Cardiac muscle cell (in vitro differentiated cells and primary cell): Measurements from ENCODE around the gene A3GALT2. TPM values are rescaled to one million over a fixed set of nuclear protein-coding genes. Genes with fewer than 3 reads are reported as not detected.

Source experiments
- DNase-seq, 2 donors: peaks; one replicate each; pipeline versions ENCODE4 v3.0.0 to v3.0.0-alpha.2; 2010 to 2017; ENCODE audit warnings: low read depth in 1 of 2, low spot score in 1 of 2
- H3K27ac ChIP-seq: fragments of 200-600 bp; sonication (generic); 2 replicates; pipeline ENCODE4 v1.5.1; 2016
- H3K27me3 ChIP-seq: fragments of 200-600 bp; sonication (generic); 2 replicates; pipeline ENCODE4 v1.6.0; 2016; ENCODE audit warnings: control low read depth
- H3K36me3 ChIP-seq: fragments of 200-600 bp; sonication (generic); 2 replicates; pipeline ENCODE4 v1.5.1; 2016; ENCODE audit warnings: control low read depth
- H3K4me1 ChIP-seq: fragments of 200-600 bp; sonication (generic); 2 replicates; pipeline ENCODE4 v1.8.1; 2017; ENCODE audit warnings: low read depth, mild to moderate bottlenecking, mixed run types
- H3K4me3 ChIP-seq: fragments of 200-600 bp; sonication (generic); 2 replicates; pipeline ENCODE4 v1.5.1; 2016; ENCODE audit warnings: mild to moderate bottlenecking
- H3K9me3 ChIP-seq: fragments of 200-600 bp; sonication (generic); 2 replicates; pipeline ENCODE4 v1.5.1; 2017; ENCODE audit warnings: low read depth, mild to moderate bottlenecking, control low read depth
- polyA plus RNA-seq: library from polyadenylated mRNA; unstranded; fragments of >200 nt; fragmentation: Nextera tagmentation; extraction: Ambion mirVana; gene quantifications from 2 replicates; pipeline ENCODE4 v1.2.1, GENCODE V29; 2016
- total RNA-seq: library from RNA; depleted of rRNA; stranded (reverse); fragments of >200 nt; gene quantifications from 2 replicates; pipeline ENCODE4 v1.2.3, GENCODE V29; 2016
- TF ChIP-seq, protein P1 (sequence below): IDR thresholded peaks from 2 replicates; pipeline ENCODE4 v1.5.1; 2012; ENCODE audit warnings: low read depth, mild to moderate bottlenecking, low read length

A3GALT2 gene
- total and polyA plus RNA-seq, 2 experiments from 2014 or later, result 0.57 TPM; not detected in 1

- DNase-seq, result no peak
- H3K4me3 ChIP-seq, result peak overlapping the region; percentile 82
- H3K9me3 ChIP-seq, result no peaks in the 10 kb centered on the region
- peak overlapping the region; percentile 65 for H3K27ac ChIP-seq
- H3K36me3 ChIP-seq, result no peaks in the 10 kb centered on the region
- TF ChIP-seq, protein P1, sequence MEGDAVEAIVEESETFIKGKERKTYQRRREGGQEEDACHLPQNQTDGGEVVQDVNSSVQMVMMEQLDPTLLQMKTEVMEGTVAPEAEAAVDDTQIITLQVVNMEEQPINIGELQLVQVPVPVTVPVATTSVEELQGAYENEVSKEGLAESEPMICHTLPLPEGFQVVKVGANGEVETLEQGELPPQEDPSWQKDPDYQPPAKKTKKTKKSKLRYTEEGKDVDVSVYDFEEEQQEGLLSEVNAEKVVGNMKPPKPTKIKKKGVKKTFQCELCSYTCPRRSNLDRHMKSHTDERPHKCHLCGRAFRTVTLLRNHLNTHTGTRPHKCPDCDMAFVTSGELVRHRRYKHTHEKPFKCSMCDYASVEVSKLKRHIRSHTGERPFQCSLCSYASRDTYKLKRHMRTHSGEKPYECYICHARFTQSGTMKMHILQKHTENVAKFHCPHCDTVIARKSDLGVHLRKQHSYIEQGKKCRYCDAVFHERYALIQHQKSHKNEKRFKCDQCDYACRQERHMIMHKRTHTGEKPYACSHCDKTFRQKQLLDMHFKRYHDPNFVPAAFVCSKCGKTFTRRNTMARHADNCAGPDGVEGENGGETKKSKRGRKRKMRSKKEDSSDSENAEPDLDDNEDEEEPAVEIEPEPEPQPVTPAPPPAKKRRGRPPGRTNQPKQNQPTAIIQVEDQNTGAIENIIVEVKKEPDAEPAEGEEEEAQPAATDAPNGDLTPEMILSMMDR, result no peak
- no peaks in the 10 kb centered on the region for H3K27me3 ChIP-seq
- H3K4me1 ChIP-seq, result peaks cover 28% of the 10 kb centered on the region
Measured at GRCh38 chr1:33257207-33257771, 63.6 kb downstream of the A3GALT2 start.

Other genes with a start within 250 kb of the A3GALT2 start
- gene AZIN2, start 239.9 kb downstream of the A3GALT2 start, total RNA-seq, result 7.7 and 9.7 TPM in 2 replicates
- gene AZIN2, start 239.9 kb downstream of the A3GALT2 start, polyA plus RNA-seq, result 13.4 and 18.6 TPM in 2 replicates
- gene TRIM62, start 139.1 kb downstream of the A3GALT2 start, total RNA-seq, result 5.8 and 6.3 TPM in 2 replicates
- gene TRIM62, start 139.1 kb downstream of the A3GALT2 start, polyA plus RNA-seq, result 2.4 and 3.1 TPM in 2 replicates
- gene ZNF362, start 64.6 kb downstream of the A3GALT2 start, total RNA-seq, result 62.0 and 77.5 TPM in 2 replicates
- 53.4 and 57.9 TPM in 2 replicates for gene ZNF362, start 64.6 kb downstream of the A3GALT2 start, polyA plus RNA-seq
- gene PHC2, start 110.0 kb upstream of the A3GALT2 start, total RNA-seq, result 81.8 and 84.0 TPM in 2 replicates
- gene PHC2, start 110.0 kb upstream of the A3GALT2 start, polyA plus RNA-seq, result 86.0 and 97.9 TPM in 2 replicates
- 6.7 and 7.2 TPM in 2 replicates for gene ZSCAN20, start 151.5 kb upstream of the A3GALT2 start, total RNA-seq
- gene ZSCAN20, start 151.5 kb upstream of the A3GALT2 start, polyA plus RNA-seq, result 1.4 and 4.5 TPM in 2 replicates